Kasumi-1 (cell line): ENCODE measurements around the gene GALNT2.

ENCODE experiments used
- DNase-seq, 2 experiments: peaks; one replicate each; lab custom pipeline; 2025; lab: John Stamatoyannopoulos, UW

GALNT2 gene

GRCh38 chr1:230163719-230164118 lies 96.7 kb downstream of the GALNT2 start:
- DNase-seq = no peak

GRCh38 chr1:230165536-230165935 lies 98.5 kb downstream of the GALNT2 start:
- DNase-seq = no peak

- no peak for DNase-seq
These were observed 99.5 kb downstream of the GALNT2 start for GRCh38 chr1:230166366-230167132.

- peak; percentile 72 to 80 for DNase-seq
These were observed 100.4 kb downstream of the GALNT2 start for GRCh38 chr1:230167419-230167852.

GRCh38 chr1:230169454-230170152 lies 102.6 kb downstream of the GALNT2 start:
- no peak for DNase-seq

GRCh38 chr1:230170153-230170547 lies 103.1 kb downstream of the GALNT2 start:
- no peak for DNase-seq

GRCh38 chr1:230170622-230171021 lies 103.6 kb downstream of the GALNT2 start:
- DNase-seq = no peak

- no peak for DNase-seq
These were observed 104.4 kb downstream of the GALNT2 start for GRCh38 chr1:230171356-230172015.

GRCh38 chr1:230172016-230172537 lies 105.0 kb downstream of the GALNT2 start:
- no peak for DNase-seq

- DNase-seq = no peak
These were observed 106.3 kb downstream of the GALNT2 start for GRCh38 chr1:230173187-230173975.

- DNase-seq = no peak
These were observed 107.0 kb downstream of the GALNT2 start for GRCh38 chr1:230174041-230174440.

GRCh38 chr1:230174471-230175162 lies 107.6 kb downstream of the GALNT2 start:
- no peak for DNase-seq

GRCh38 chr1:230175163-230175747 lies 108.2 kb downstream of the GALNT2 start:
- peak in 1 of 2 experiments; percentile 7 for DNase-seq

- no peak for DNase-seq
These were observed 108.8 kb downstream of the GALNT2 start for GRCh38 chr1:230175839-230176238.

- DNase-seq = no peak
These were observed 109.3 kb downstream of the GALNT2 start for GRCh38 chr1:230176326-230176725.

- peak; percentile 63 to 71 for DNase-seq
These were observed 109.9 kb downstream of the GALNT2 start for GRCh38 chr1:230176871-230177411.

GRCh38 chr1:230179249-230179648 lies 112.2 kb downstream of the GALNT2 start:
- DNase-seq = no peak

GRCh38 chr1:230185076-230186001 lies 118.3 kb downstream of the GALNT2 start:
- peak; percentile 51 to 66 for DNase-seq
